Esophagus muscularis mucosa (tissue), 4 donors: ENCODE results near the gene CHRM4. TPM values are rescaled to one million over a fixed set of nuclear protein-coding genes. Genes with fewer than 3 reads are reported as not detected.

Experiments used
- DNase-seq: peaks from one replicate; pipeline ENCODE4 v3.0.0-alpha.2; 2017; ENCODE audit errors: extremely low spot score
- H3K27ac ChIP-seq, 4 donors: fragments of 200-600 bp; sonication (generic); replicated peaks in 1 of 4; 1 replicate in 3 of 4; 2 replicates in 1 of 4; pipeline ENCODE4 v1.5.1; 2016 to 2019; ENCODE audit warnings: mild to moderate bottlenecking in 1 of 4
- H3K27me3 ChIP-seq, 4 donors: fragments of 200-600 bp; sonication (generic); one replicate each; pipeline versions ENCODE4 v1.5.1 to v1.6.0; 2016 to 2019
- H3K36me3 ChIP-seq, 4 donors: fragments of 200-600 bp; sonication (generic); one replicate each; pipeline ENCODE4 v1.5.1; 2016 to 2019
- H3K4me1 ChIP-seq, 4 donors: fragments of 200-600 bp; sonication (generic); one replicate each; pipeline ENCODE4 v1.5.1; 2016 to 2019
- H3K4me3 ChIP-seq, 4 donors: fragments of 200-600 bp; sonication (generic); 1 replicate in 2 of 4; 2 replicates in 2 of 4; pipeline ENCODE4 v1.5.1; 2016 to 2019; ENCODE audit warnings: mild to moderate bottlenecking in 4 of 4, moderate library complexity in 1 of 4
- H3K9me3 ChIP-seq, 4 donors: fragments of 200-600 bp; sonication (generic); 1 replicate in 3 of 4; 2 replicates in 1 of 4; pipeline ENCODE4 v1.5.1; 2016 to 2019
- CTCF ChIP-seq, 3 experiments: fragments of 200-600 bp in 2 of 3; fragments of 450-650 bp in 1 of 3; sonication (generic) in 2 of 3; IDR thresholded peaks; one replicate each; pipeline ENCODE4 v1.5.1; 2017 to 2019; ENCODE audit warnings: antibody characterized with exemption in 3 of 3, mild to moderate bottlenecking in 2 of 3, moderate library complexity in 1 of 3
- EP300 ChIP-seq: sonication (generic); formaldehyde crosslinking; IDR thresholded peaks from one replicate; pipeline ENCODE4 v1.6.1; 2017; ENCODE audit warnings: antibody characterized with exemption
- POLR2A ChIP-seq: fragments of 450-650 bp; IDR thresholded peaks from one replicate; pipeline ENCODE4 v1.6.1; 2017; ENCODE audit warnings: antibody characterized with exemption, moderate library complexity, mild to moderate bottlenecking, low read depth
- POLR2AphosphoS5 ChIP-seq, 2 donors: sonication (generic); formaldehyde crosslinking; IDR thresholded peaks; one replicate each; pipeline ENCODE4 v1.6.1; 2017; ENCODE audit warnings: antibody characterized with exemption in 2 of 2
- WGBS: methylation state at CpG from one replicate; pipeline ENCODE4 v1.1.5; 2018; 5-methylcytosine and 5-hydroxymethylcytosine counted together
- intact Hi-C: fragments of 100-400 bp; cut with DNase I; formaldehyde crosslinking; loops from one replicate; pipeline ENCODE4 v1.15.1; 2023
- total RNA-seq, 4 donors: library from RNA; depleted of rRNA; stranded (reverse); fragments of >200 nt; gene quantifications; one replicate each; pipeline versions ENCODE4 v1.1.0 to v1.2.1, GENCODE V29; 2016

The CHRM4 gene
- total RNA-seq, 4 donors from 2014 or later = 0.34 to 1.5 (median 1.0) TPM

DNA sequence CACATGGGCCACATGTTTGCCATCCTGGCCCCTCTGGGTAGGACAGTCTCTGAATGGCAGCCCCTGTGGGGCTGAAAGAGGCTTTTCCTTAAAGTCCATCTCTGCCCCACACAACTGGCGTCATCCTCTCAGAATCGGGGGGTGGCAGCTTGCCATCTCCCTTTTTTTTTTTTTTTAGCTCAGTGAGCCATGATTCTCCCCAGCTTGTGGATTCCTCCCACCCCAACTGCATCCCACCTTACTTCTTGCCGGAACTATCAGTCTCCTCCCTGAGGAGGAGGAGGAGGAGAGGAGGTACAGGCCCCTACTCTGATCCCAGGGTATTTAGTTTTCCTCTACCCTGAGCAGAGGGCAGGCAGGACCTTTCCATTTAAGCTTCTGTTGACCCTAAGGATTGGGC, 40.9 kb downstream of the CHRM4 start:
- Histone ChIP-seq H3K27me3 (no peaks in the 10 kb centered on the region), H3K9me3 (no peaks in the 10 kb centered on the region), H3K4me3 (no peak overlapping the region), H3K36me3 (peaks cover 0 to 11% (median 2%) of the 10 kb centered on the region in 4 donors), H3K4me1 (peaks cover 49 to 80% (median 70%) of the 10 kb centered on the region in 4 donors), H3K27ac (no peak overlapping the region)
- intact Hi-C loops = no loop called here
- WGBS = 61% methylated on average over 3 of the region's 3 CpGs
- TF ChIP-seq EP300 (no peak), POLR2AphosphoS5 (IDR thresholded peaks at IDR 0.05) (no peak), CTCF (IDR thresholded peaks at IDR 0.05) (no peak), POLR2A (no peak)
- no peak for DNase-seq

DNA sequence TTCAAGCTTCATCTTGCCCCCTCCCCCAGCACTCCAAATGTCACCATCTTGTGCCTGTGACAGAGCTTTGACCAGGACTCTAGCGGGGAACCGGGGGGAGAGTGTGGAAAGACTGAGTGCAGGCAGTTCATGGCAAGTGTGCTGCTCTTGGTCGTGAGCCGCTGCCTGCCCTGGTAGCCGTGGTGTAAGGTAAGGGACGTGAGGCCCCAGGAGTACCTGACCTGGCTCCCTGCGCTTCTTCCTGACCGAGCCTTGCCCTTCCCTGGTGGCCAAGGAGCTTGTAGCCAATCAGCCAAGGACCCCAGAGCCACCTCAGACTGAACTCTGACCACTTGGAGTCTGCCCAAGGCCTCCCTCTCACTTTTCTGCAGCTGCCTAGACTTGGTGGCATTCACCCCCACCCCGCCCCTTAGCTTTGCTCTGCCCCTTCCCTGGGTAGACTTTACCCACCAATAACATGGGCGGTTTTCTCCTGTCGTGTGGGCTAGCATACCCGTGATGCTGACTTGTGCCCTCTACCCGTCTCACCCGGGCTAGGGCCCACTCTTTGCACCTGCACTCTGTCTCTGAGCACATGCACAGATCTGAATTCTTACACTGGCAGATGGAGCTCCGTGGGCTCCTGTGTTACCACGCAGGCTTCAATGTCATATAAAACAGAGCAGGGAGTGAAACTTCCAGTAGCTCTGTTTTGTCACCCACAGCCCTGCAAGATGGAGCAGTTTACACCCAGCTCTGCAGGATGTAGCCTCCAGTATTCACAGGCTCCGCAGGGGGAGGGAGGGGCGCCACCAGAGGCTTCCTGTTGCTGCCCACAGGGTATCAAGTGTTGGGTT, 42.8 kb downstream of the CHRM4 start:
- H3K4me3 ChIP-seq = peak overlapping the region; percentile 90 to 94 (median 92)
- H3K9me3 ChIP-seq = no peaks in the 10 kb centered on the region
- peaks cover 49 to 80% (median 68%) of the 10 kb centered on the region in 4 donors for H3K4me1 ChIP-seq
- DNase-seq = no peak
- WGBS = 59% methylated on average over 9 of the region's 18 CpGs
- TF ChIP-seq CTCF (IDR thresholded peaks at IDR 0.05) = no peak
- H3K36me3 ChIP-seq = peaks cover 0 to 4% (median 0%) of the 10 kb centered on the region in 4 donors
- H3K27me3 ChIP-seq = no peaks in the 10 kb centered on the region
- intact Hi-C loops = no loop called here
- peak overlapping the region in 1 of 4 donors; percentile 77 for H3K27ac ChIP-seq

DNA sequence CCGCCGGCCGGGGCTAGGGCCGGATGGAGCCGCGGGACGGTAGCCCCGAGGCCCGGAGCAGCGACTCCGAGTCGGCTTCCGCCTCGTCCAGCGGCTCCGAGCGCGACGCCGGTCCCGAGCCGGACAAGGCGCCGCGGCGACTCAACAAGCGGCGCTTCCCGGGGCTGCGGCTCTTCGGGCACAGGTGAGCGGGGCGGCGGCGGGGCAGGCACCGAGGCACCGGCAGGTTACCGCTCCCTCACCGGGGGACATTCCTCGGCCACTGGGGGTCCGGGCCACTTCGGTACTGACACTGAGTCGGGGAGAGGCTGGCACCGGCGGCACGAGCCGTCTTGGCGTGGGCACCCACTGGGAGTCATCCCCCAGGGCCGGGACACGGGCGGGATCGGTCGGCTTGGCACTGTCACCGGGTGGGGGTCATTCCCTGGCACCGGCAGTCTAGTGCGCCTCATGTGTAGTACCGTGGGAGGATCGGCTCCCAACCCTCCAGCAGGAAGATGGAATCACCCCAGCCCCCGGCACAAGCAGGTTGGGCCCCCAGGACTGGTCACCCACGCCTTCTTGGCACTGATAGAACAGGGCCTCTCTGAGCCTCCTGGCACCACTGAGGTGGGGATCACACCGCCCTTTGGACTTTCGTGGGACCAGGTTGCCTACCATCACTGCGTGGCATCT, 43.8 kb downstream of the CHRM4 start:
- Histone ChIP-seq H3K9me3 (no peaks in the 10 kb centered on the region), H3K4me1 (peaks cover 55 to 74% (median 62%) of the 10 kb centered on the region in 4 donors), H3K27me3 (no peaks in the 10 kb centered on the region), H3K36me3 (peaks cover 0 to 3% (median 0%) of the 10 kb centered on the region in 4 donors), H3K27ac (peak overlapping the region; percentile 72 to 77 (median 76)), H3K4me3 (peak overlapping the region; percentile 90 to 94 (median 92))
- intact Hi-C loops = no loop called here
- no peak for DNase-seq
- WGBS = 26% methylated on average over 4 of the region's 63 CpGs
- TF ChIP-seq POLR2AphosphoS5 (IDR thresholded peaks at IDR 0.05) (no peak), CTCF (IDR thresholded peaks at IDR 0.05) (no peak), EP300 (no peak), POLR2A (no peak)

DNA sequence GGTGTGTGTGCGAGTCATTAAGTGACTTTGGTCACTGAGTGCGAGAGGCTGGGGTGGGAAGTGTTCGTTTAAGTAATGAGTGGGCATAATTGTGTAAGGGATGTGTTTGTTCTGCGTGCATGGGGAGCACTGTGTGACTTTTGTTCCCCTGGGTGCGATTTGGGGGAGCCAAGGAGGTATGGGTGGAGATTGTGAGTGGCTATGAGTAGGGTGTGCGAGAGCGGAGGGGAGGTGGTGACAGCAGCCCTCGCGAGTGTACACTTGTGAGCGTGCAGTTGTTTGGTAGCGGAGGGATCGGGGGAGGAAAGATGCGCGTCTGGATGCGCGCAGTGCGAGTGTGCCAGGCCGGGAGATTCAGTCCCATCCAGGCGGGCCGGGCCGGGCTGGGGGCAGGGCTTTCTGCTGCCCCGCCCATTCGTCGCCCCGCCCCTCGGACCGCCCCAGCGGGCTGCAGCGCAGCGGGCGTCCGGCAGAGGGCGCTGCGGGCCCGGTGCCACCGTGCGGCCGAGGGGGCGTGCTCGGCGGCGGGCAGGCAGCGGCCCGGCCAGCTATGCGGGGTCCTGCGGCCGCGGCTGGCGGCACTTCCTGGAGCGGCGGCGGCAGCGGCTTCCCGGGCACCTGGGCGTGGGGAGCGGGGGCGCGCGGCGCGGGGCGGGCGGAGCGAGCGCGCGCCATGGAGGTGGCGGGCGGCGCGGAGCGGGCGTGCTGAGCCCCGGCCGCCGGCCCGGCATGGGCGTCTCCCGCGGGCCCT, 44.5 kb downstream of the CHRM4 start, which contains the start of gene DGKZ:
Gene DGKZ (plus strand): TSS at position 578 of the 751 bp plus-strand sequence. CDS start 197 bp downstream, outside the sequence.
- Histone ChIP-seq H3K27me3 (no peaks in the 10 kb centered on the region), H3K27ac (peak within 1 kb of the TSS; percentile 72 to 77 (median 76)), H3K9me3 (no peaks in the 10 kb centered on the region), H3K4me3 (peak within 1 kb of the TSS; percentile 90 to 94 (median 92)), H3K36me3 (no peaks in the 10 kb centered on the region), H3K4me1 (peaks cover 54 to 74% (median 60%) of the 10 kb centered on the region in 4 donors)
- 14% methylated on average over 24 of the region's 80 CpGs for WGBS
- peak; percentile 25 to 74 for TF ChIP-seq POLR2AphosphoS5 (IDR thresholded peaks at IDR 0.05)
- no peak for TF ChIP-seq POLR2A
- TF ChIP-seq CTCF (IDR thresholded peaks at IDR 0.05) = peak; percentile 76 to 100 (median 96)
- no peak for TF ChIP-seq EP300
- DNase-seq = no peak
- intact Hi-C loops = no loop called here
